Keratinocyte (primary cell): ENCODE results near the gene MGAT5B.

Experiments used
- EZH2 ChIP-seq: IDR thresholded peaks from one replicate; pipeline ENCODE4 v1.6.1; 2012; ENCODE audit warnings: inconsistent platforms, mild to moderate bottlenecking, low read length, moderate library complexity
- TF ChIP-seq, protein P1 (sequence below), 3 experiments: IDR thresholded peaks in 1 of 3; conservative IDR thresholded peaks in 1 of 3; optimal IDR thresholded peaks in 1 of 3; 2 replicates in 2 of 3; 3 replicates in 1 of 3; pipeline versions ENCODE3 to v1.5.1; 2011; ENCODE audit warnings: low read length in 3 of 3, mild to moderate bottlenecking in 3 of 3, moderate library complexity in 2 of 3, control low read depth in 1 of 3, inconsistent platforms in 1 of 3; ENCODE audit not compliant: insufficient read depth in 2 of 3; ENCODE audit errors: extremely low read depth in 1 of 3

- TF ChIP-seq, protein P1, sequence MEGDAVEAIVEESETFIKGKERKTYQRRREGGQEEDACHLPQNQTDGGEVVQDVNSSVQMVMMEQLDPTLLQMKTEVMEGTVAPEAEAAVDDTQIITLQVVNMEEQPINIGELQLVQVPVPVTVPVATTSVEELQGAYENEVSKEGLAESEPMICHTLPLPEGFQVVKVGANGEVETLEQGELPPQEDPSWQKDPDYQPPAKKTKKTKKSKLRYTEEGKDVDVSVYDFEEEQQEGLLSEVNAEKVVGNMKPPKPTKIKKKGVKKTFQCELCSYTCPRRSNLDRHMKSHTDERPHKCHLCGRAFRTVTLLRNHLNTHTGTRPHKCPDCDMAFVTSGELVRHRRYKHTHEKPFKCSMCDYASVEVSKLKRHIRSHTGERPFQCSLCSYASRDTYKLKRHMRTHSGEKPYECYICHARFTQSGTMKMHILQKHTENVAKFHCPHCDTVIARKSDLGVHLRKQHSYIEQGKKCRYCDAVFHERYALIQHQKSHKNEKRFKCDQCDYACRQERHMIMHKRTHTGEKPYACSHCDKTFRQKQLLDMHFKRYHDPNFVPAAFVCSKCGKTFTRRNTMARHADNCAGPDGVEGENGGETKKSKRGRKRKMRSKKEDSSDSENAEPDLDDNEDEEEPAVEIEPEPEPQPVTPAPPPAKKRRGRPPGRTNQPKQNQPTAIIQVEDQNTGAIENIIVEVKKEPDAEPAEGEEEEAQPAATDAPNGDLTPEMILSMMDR (optimal IDR thresholded peaks at IDR 0.05 in 1 of 3, IDR thresholded peaks at IDR 0.05 in 1 of 3, conservative IDR thresholded peaks at IDR 0.05 in 1 of 3; ENCODE audit: extremely low read depth in 1 of 3, insufficient read depth in 2 of 3, low read length in 3 of 3) = no peak
- no peak for TF ChIP-seq EZH2
These were observed 60.9 kb downstream of the MGAT5B start for GRCh38 chr17:76929148-76929547.
